ENCODE results near the gene ZNF865.
A peak's percentile ranks its signal among the peaks of the same experiment; 100 is the strongest.

Gene ZNF865

GRCh38 chr19:55603115-55603514 is 2.3 kb upstream of the ZNF865 start:
- Histone ChIP-seq H3K27ac (ENCODE audit: low read depth, low read length) (no peak overlapping the region), H4K20me1 (ENCODE audit: low read depth, low read length) (no peaks in the 10 kb centered on the region), H3K9me2 (replicated peaks; ENCODE audit: insufficient read depth, low read length) (no peaks in the 10 kb centered on the region), H2AFZ (ENCODE audit: low read depth, low read length, severe bottlenecking) (no peak overlapping the region), H3K4me3 (ENCODE audit: insufficient read depth, low read length, poor library complexity, severe bottlenecking) (no peak overlapping the region), H3K79me2 (ENCODE audit: insufficient read depth, low read length) (peaks cover 18% of the 10 kb centered on the region), H3K27me3 (ENCODE audit: low read length) (no peaks in the 10 kb centered on the region), H3K4me2 (ENCODE audit: low read depth, low read length, poor library complexity, severe bottlenecking) (no peak overlapping the region), H3F3A (ENCODE audit: insufficient read depth) (peaks cover 39% of the 10 kb centered on the region), H3K9ac (ENCODE audit: low read length) (no peak overlapping the region), H3K9me3 (ENCODE audit: insufficient read depth, low read length) (no peaks in the 10 kb centered on the region), H3K36me3 (ENCODE audit: low read length) (no peaks in the 10 kb centered on the region)
- TF ChIP-seq EZH2phosphoT487 (conservative IDR thresholded peaks at IDR 0.05; ENCODE audit: low read length), result no peak
- no peak for TF ChIP-seq CTCF (IDR thresholded peaks at IDR 0.05; ENCODE audit: insufficient read depth, low read length, poor library complexity, severe bottlenecking)

- Histone ChIP-seq H3K4me2 (ENCODE audit: low read depth, low read length, poor library complexity, severe bottlenecking) (no peak overlapping the region), H2AFZ (ENCODE audit: low read depth, low read length, severe bottlenecking) (no peak overlapping the region), H3K4me3 (ENCODE audit: insufficient read depth, low read length, poor library complexity, severe bottlenecking) (no peak overlapping the region), H3K27me3 (ENCODE audit: low read length) (no peaks in the 10 kb centered on the region), H3K36me3 (ENCODE audit: low read length) (no peaks in the 10 kb centered on the region), H3K27ac (ENCODE audit: low read depth, low read length) (no peak overlapping the region), H3F3A (ENCODE audit: insufficient read depth) (peaks cover 34% of the 10 kb centered on the region), H3K9ac (ENCODE audit: low read length) (no peak overlapping the region), H3K9me2 (replicated peaks; ENCODE audit: insufficient read depth, low read length) (no peaks in the 10 kb centered on the region), H3K9me3 (ENCODE audit: insufficient read depth, low read length) (no peaks in the 10 kb centered on the region), H4K20me1 (ENCODE audit: low read depth, low read length) (no peaks in the 10 kb centered on the region), H3K79me2 (ENCODE audit: insufficient read depth, low read length) (peaks cover 20% of the 10 kb centered on the region)
- TF ChIP-seq EZH2phosphoT487 (conservative IDR thresholded peaks at IDR 0.05; ENCODE audit: low read length) (no peak), CTCF (IDR thresholded peaks at IDR 0.05; ENCODE audit: insufficient read depth, low read length, poor library complexity, severe bottlenecking) (no peak)
Observed at GRCh38 chr19:55603581-55604292, 1.7 kb upstream of the ZNF865 start.

GRCh38 chr19:55605207-55605636 is 225 bp upstream of the ZNF865 start:
- peak overlapping the region; percentile 98 for H3K9ac ChIP-seq (ENCODE audit: low read length)
- H3K36me3 ChIP-seq (ENCODE audit: low read length), result no peaks in the 10 kb centered on the region
- H3K27me3 ChIP-seq (ENCODE audit: low read length), result no peaks in the 10 kb centered on the region
- H3K79me2 ChIP-seq (ENCODE audit: insufficient read depth, low read length), result peaks cover 22% of the 10 kb centered on the region
- H4K20me1 ChIP-seq (ENCODE audit: low read depth, low read length), result no peaks in the 10 kb centered on the region
- no peaks in the 10 kb centered on the region for H3K9me2 ChIP-seq (replicated peaks; ENCODE audit: insufficient read depth, low read length)
- peak overlapping the region; percentile 86 for H3K4me2 ChIP-seq (ENCODE audit: low read depth, low read length, poor library complexity, severe bottlenecking)
- H3F3A ChIP-seq (ENCODE audit: insufficient read depth), result peaks cover 27% of the 10 kb centered on the region
- peak overlapping the region; percentile 98 for H3K4me3 ChIP-seq (ENCODE audit: insufficient read depth, low read length, poor library complexity, severe bottlenecking)
- no peak for TF ChIP-seq EZH2phosphoT487 (conservative IDR thresholded peaks at IDR 0.05; ENCODE audit: low read length)
- TF ChIP-seq CTCF (IDR thresholded peaks at IDR 0.05; ENCODE audit: insufficient read depth, low read length, poor library complexity, severe bottlenecking), result no peak
- peak overlapping the region; percentile 86 for H3K27ac ChIP-seq (ENCODE audit: low read depth, low read length)
- H2AFZ ChIP-seq (ENCODE audit: low read depth, low read length, severe bottlenecking), result no peak overlapping the region
- no peaks in the 10 kb centered on the region for H3K9me3 ChIP-seq (ENCODE audit: insufficient read depth, low read length)

All from SU-DHL-6 (cell line).